Parathyroid adenoma (tissue), 2 donors: ENCODE results near the gene ZEB1.

Experiments used
- H2AFZ ChIP-seq: fragments of 300-600 bp; sonication (generic); one replicate; pipeline ENCODE4 v1.7.0; 2017; ENCODE audit warnings: antibody characterized with exemption, mild to moderate bottlenecking
- H3K27ac ChIP-seq: fragments of 300-600 bp; sonication (generic); one replicate; pipeline ENCODE4 v1.7.0; 2017
- H3K27me3 ChIP-seq: fragments of 300-600 bp; sonication (generic); one replicate; pipeline ENCODE4 v1.7.0; 2017; ENCODE audit warnings: low read length; ENCODE audit not compliant: control insufficient read depth, insufficient read depth
- H3K36me3 ChIP-seq: fragments of 300-600 bp; sonication (generic); one replicate; pipeline ENCODE4 v1.7.0; 2017; ENCODE audit warnings: low read length; ENCODE audit not compliant: control insufficient read depth, insufficient read depth
- H3K4me1 ChIP-seq: fragments of 300-600 bp; sonication (generic); one replicate; pipeline ENCODE4 v1.7.0; 2017; ENCODE audit warnings: control low read depth
- H3K4me2 ChIP-seq: fragments of 300-600 bp; sonication (generic); one replicate; pipeline ENCODE4 v1.7.0; 2017; ENCODE audit warnings: low read length
- H3K4me3 ChIP-seq: fragments of 300-600 bp; sonication (generic); one replicate; pipeline ENCODE4 v1.7.0; 2017; ENCODE audit warnings: low read depth, low read length
- H3K79me2 ChIP-seq: fragments of 300-600 bp; sonication (generic); one replicate; pipeline ENCODE4 v1.7.0; 2017; ENCODE audit warnings: control low read depth
- H3K9ac ChIP-seq: fragments of 300-600 bp; sonication (generic); one replicate; pipeline ENCODE4 v1.7.0; 2017; ENCODE audit warnings: mild to moderate bottlenecking
- H3K9me3 ChIP-seq: fragments of 300-600 bp; sonication (generic); one replicate; pipeline ENCODE4 v1.7.0; 2017; ENCODE audit warnings: low read length; ENCODE audit not compliant: control insufficient read depth
- CTCF ChIP-seq: fragments of 300-600 bp; sonication (generic); IDR thresholded peaks from one replicate; pipeline ENCODE4 v1.7.0; 2017; ENCODE audit warnings: antibody characterized with exemption, mild to moderate bottlenecking
- donor health status: primary hyperparathyroidism.

Gene ZEB1

GRCh38 chr10:31574577-31574976, 255.6 kb downstream of the ZEB1 start:
- H3K36me3 ChIP-seq, result no peaks in the 10 kb centered on the region
- no peak overlapping the region for H3K4me3 ChIP-seq
- H3K9ac ChIP-seq, result no peak overlapping the region
- H3K4me2 ChIP-seq, result no peak overlapping the region
- no peaks in the 10 kb centered on the region for H3K9me3 ChIP-seq
- H3K27ac ChIP-seq, result no peak overlapping the region
- no peaks in the 10 kb centered on the region for H3K4me1 ChIP-seq
- H2AFZ ChIP-seq, result no peak overlapping the region
- H3K79me2 ChIP-seq, result no peaks in the 10 kb centered on the region
- TF ChIP-seq CTCF, result no peak
- H3K27me3 ChIP-seq, result no peaks in the 10 kb centered on the region

- Histone ChIP-seq H3K4me3 (no peak overlapping the region), H3K4me1 (no peaks in the 10 kb centered on the region), H3K79me2 (no peaks in the 10 kb centered on the region), H2AFZ (no peak overlapping the region), H3K9ac (no peak overlapping the region), H3K4me2 (no peak overlapping the region), H3K36me3 (no peaks in the 10 kb centered on the region), H3K27ac (no peak overlapping the region), H3K27me3 (no peaks in the 10 kb centered on the region), H3K9me3 (no peaks in the 10 kb centered on the region)
- TF ChIP-seq CTCF, result no peak
Measured at GRCh38 chr10:31578181-31578852, 259.3 kb downstream of the ZEB1 start.

- no peaks in the 10 kb centered on the region for H3K36me3 ChIP-seq
- H3K4me1 ChIP-seq, result no peaks in the 10 kb centered on the region
Measured at GRCh38 chr10:31578951-31579350, 259.9 kb downstream of the ZEB1 start.

More at GRCh38 chr10:31578951-31579350, 259.9 kb downstream of the ZEB1 start:
- H3K4me3 ChIP-seq, result no peak overlapping the region
- TF ChIP-seq CTCF, result no peak
- no peaks in the 10 kb centered on the region for H3K79me2 ChIP-seq
- H3K9ac ChIP-seq, result no peak overlapping the region
- no peak overlapping the region for H3K4me2 ChIP-seq
- H3K9me3 ChIP-seq, result no peaks in the 10 kb centered on the region
- H3K27ac ChIP-seq, result no peak overlapping the region
- no peak overlapping the region for H2AFZ ChIP-seq
- H3K27me3 ChIP-seq, result no peaks in the 10 kb centered on the region
